ENCODE results near the gene CCL16. TPM values are rescaled to one million over a fixed set of nuclear protein-coding genes. Genes with fewer than 3 reads are reported as not detected.

CCL16 gene
- total and polyA plus RNA-seq, 2 experiments from 2014 or later, result not detected

DNA sequence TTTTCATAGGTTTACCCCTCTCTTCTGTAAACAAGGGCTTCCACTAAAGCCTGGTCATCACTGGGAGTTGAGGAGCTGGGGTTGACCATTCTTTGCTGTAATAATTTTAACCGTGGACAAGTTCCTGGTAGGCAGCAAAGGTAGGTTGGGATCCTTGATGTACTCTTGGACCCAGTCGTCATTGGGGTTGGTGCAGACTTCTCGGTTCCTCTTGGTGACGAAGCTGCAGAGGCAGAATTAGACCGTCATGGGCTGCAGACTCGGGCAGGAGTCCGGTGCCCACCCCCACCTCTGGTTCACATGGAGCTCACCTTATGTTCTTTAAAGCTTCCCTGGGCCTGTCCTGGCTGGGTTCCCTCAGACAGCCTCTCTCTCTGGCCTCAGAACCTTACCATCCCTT, 3.8 kb downstream of the CCL16 start:
- Mint-ChIP-seq H3K4me3 (no peak overlapping the region), H3K27ac (no peak overlapping the region), H3K36me3 (ENCODE audit: low read depth) (no peaks in the 10 kb centered on the region), H3K9me3 (no peaks in the 10 kb centered on the region), H3K27me3 (ENCODE audit: insufficient read depth, low read depth, poor library complexity) (peaks cover 5% of the 10 kb centered on the region), H3K4me1 (no peaks in the 10 kb centered on the region; the same call in 2 of the 3 replicates)
- H3K79me2 ChIP-seq (replicated peaks; ENCODE audit: insufficient read depth), result no peaks in the 10 kb centered on the region
- H3K27ac ChIP-seq (ENCODE audit: low read depth), result no peak overlapping the region
- no peaks in the 10 kb centered on the region for H3K4me1 ChIP-seq (ENCODE audit: insufficient read depth)
- no peak overlapping the region for H3K4me2 ChIP-seq
- H3K27me3 ChIP-seq (ENCODE audit: insufficient read depth), result no peaks in the 10 kb centered on the region
- TF ChIP-seq EZH2phosphoT487 (IDR thresholded peaks at IDR 0.05; ENCODE audit: unreplicated experiment) (no peak), CREB1 (CRISPR knock-in tag; IDR thresholded peaks at IDR 0.05; ENCODE audit: low read depth) (no peak), JUNB (IDR thresholded peaks at IDR 0.05; ENCODE audit: unreplicated experiment) (no peak), STAT1 (IDR thresholded peaks at IDR 0.05; ENCODE audit: unreplicated experiment) (no peak), ZNF114 (CRISPR knock-in tag; IDR thresholded peaks at IDR 0.05) (no peak), POLR2AphosphoS5 (IDR thresholded peaks at IDR 0.05; ENCODE audit: low read depth) (no peak), ZNF331 (CRISPR knock-in tag; IDR thresholded peaks at IDR 0.05; ENCODE audit: low read depth) (no peak), NANOG (IDR thresholded peaks at IDR 0.05; ENCODE audit: borderline replicate concordance) (no peak)
- TF ChIP-seq, protein P1, sequence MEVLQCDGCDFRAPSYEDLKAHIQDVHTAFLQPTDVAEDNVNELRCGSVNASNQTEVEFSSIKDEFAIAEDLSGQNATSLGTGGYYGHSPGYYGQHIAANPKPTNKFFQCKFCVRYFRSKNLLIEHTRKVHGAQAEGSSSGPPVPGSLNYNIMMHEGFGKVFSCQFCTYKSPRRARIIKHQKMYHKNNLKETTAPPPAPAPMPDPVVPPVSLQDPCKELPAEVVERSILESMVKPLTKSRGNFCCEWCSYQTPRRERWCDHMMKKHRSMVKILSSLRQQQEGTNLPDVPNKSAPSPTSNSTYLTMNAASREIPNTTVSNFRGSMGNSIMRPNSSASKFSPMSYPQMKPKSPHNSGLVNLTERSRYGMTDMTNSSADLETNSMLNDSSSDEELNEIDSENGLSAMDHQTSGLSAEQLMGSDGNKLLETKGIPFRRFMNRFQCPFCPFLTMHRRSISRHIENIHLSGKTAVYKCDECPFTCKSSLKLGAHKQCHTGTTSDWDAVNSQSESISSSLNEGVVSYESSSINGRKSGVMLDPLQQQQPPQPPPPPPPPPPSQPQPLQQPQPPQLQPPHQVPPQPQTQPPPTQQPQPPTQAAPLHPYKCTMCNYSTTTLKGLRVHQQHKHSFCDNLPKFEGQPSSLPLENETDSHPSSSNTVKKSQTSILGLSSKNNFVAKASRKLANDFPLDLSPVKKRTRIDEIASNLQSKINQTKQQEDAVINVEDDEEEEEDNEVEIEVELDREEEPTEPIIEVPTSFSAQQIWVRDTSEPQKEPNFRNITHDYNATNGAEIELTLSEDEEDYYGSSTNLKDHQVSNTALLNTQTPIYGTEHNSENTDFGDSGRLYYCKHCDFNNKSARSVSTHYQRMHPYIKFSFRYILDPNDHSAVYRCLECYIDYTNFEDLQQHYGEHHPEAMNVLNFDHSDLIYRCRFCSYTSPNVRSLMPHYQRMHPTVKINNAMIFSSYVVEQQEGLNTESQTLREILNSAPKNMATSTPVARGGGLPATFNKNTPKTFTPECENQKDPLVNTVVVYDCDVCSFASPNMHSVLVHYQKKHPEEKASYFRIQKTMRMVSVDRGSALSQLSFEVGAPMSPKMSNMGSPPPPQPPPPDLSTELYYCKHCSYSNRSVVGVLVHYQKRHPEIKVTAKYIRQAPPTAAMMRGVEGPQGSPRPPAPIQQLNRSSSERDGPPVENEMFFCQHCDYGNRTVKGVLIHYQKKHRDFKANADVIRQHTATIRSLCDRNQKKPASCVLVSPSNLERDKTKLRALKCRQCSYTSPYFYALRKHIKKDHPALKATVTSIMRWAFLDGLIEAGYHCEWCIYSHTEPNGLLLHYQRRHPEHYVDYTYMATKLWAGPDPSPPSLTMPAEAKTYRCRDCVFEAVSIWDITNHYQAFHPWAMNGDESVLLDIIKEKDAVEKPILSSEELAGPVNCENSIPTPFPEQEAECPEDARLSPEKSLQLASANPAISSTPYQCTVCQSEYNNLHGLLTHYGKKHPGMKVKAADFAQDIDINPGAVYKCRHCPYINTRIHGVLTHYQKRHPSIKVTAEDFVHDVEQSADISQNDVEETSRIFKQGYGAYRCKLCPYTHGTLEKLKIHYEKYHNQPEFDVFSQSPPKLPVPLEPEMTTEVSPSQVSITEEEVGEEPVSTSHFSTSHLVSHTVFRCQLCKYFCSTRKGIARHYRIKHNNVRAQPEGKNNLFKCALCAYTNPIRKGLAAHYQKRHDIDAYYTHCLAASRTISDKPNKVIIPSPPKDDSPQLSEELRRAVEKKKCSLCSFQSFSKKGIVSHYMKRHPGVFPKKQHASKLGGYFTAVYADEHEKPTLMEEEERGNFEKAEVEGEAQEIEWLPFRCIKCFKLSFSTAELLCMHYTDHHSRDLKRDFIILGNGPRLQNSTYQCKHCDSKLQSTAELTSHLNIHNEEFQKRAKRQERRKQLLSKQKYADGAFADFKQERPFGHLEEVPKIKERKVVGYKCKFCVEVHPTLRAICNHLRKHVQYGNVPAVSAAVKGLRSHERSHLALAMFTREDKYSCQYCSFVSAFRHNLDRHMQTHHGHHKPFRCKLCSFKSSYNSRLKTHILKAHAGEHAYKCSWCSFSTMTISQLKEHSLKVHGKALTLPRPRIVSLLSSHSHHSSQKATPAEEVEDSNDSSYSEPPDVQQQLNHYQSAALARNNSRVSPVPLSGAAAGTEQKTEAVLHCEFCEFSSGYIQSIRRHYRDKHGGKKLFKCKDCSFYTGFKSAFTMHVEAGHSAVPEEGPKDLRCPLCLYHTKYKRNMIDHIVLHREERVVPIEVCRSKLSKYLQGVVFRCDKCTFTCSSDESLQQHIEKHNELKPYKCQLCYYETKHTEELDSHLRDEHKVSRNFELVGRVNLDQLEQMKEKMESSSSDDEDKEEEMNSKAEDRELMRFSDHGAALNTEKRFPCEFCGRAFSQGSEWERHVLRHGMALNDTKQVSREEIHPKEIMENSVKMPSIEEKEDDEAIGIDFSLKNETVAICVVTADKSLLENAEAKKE (CRISPR knock-in tag; IDR thresholded peaks at IDR 0.05), result no peak
- TF ChIP-seq, protein P2, sequence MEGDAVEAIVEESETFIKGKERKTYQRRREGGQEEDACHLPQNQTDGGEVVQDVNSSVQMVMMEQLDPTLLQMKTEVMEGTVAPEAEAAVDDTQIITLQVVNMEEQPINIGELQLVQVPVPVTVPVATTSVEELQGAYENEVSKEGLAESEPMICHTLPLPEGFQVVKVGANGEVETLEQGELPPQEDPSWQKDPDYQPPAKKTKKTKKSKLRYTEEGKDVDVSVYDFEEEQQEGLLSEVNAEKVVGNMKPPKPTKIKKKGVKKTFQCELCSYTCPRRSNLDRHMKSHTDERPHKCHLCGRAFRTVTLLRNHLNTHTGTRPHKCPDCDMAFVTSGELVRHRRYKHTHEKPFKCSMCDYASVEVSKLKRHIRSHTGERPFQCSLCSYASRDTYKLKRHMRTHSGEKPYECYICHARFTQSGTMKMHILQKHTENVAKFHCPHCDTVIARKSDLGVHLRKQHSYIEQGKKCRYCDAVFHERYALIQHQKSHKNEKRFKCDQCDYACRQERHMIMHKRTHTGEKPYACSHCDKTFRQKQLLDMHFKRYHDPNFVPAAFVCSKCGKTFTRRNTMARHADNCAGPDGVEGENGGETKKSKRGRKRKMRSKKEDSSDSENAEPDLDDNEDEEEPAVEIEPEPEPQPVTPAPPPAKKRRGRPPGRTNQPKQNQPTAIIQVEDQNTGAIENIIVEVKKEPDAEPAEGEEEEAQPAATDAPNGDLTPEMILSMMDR (conservative IDR thresholded peaks at IDR 0.05; ENCODE audit: low read depth in 2 of 2), result no peak
- TF ChIP-seq, protein P3, sequence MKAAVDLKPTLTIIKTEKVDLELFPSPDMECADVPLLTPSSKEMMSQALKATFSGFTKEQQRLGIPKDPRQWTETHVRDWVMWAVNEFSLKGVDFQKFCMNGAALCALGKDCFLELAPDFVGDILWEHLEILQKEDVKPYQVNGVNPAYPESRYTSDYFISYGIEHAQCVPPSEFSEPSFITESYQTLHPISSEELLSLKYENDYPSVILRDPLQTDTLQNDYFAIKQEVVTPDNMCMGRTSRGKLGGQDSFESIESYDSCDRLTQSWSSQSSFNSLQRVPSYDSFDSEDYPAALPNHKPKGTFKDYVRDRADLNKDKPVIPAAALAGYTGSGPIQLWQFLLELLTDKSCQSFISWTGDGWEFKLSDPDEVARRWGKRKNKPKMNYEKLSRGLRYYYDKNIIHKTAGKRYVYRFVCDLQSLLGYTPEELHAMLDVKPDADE (IDR thresholded peaks at IDR 0.05), result no peak
- TF ChIP-seq, protein P4, sequence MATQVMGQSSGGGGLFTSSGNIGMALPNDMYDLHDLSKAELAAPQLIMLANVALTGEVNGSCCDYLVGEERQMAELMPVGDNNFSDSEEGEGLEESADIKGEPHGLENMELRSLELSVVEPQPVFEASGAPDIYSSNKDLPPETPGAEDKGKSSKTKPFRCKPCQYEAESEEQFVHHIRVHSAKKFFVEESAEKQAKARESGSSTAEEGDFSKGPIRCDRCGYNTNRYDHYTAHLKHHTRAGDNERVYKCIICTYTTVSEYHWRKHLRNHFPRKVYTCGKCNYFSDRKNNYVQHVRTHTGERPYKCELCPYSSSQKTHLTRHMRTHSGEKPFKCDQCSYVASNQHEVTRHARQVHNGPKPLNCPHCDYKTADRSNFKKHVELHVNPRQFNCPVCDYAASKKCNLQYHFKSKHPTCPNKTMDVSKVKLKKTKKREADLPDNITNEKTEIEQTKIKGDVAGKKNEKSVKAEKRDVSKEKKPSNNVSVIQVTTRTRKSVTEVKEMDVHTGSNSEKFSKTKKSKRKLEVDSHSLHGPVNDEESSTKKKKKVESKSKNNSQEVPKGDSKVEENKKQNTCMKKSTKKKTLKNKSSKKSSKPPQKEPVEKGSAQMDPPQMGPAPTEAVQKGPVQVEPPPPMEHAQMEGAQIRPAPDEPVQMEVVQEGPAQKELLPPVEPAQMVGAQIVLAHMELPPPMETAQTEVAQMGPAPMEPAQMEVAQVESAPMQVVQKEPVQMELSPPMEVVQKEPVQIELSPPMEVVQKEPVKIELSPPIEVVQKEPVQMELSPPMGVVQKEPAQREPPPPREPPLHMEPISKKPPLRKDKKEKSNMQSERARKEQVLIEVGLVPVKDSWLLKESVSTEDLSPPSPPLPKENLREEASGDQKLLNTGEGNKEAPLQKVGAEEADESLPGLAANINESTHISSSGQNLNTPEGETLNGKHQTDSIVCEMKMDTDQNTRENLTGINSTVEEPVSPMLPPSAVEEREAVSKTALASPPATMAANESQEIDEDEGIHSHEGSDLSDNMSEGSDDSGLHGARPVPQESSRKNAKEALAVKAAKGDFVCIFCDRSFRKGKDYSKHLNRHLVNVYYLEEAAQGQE (IDR thresholded peaks at IDR 0.05; ENCODE audit: unreplicated experiment), result no peak
- peaks cover 7% of the 10 kb centered on the region; the same call in 1 of the 2 replicates for H3K9me2 ChIP-seq (ENCODE audit: insufficient read depth)
- H4K20me1 ChIP-seq (replicated peaks; ENCODE audit: insufficient read depth), result no peaks in the 10 kb centered on the region
- ATAC-seq, result no peak
- no peaks in the 10 kb centered on the region for H3F3A ChIP-seq (replicated peaks; ENCODE audit: low read depth)
- H3K4me3 ChIP-seq, result no peak overlapping the region
- no peak overlapping the region for H2AFZ ChIP-seq
- no peaks in the 10 kb centered on the region for H3K36me3 ChIP-seq (ENCODE audit: insufficient read depth)
- no peak for DNase-seq (ENCODE audit: low spot score)
